Transverse colon (tissue), 4 donors: ENCODE data around the gene ASPG. TPM values are rescaled to one million over a fixed set of nuclear protein-coding genes. Genes with fewer than 3 reads are reported as not detected.
A peak's percentile ranks its signal among the peaks of the same experiment; 100 is the strongest.

Experiments used
- DNase-seq: peaks from one replicate; pipeline ENCODE4 v3.0.0-alpha.2; 2019
- H3K27ac ChIP-seq, 4 donors: fragments of 200-600 bp; sonication (generic); 2 replicates each; pipeline ENCODE4 v1.5.1; 2016 to 2018; ENCODE audit warnings: inconsistent platforms in 4 of 4
- H3K27me3 ChIP-seq: fragments of 200-600 bp; sonication (generic); 2 replicates; pipeline ENCODE4 v1.5.1; 2017; ENCODE audit warnings: inconsistent platforms
- H3K36me3 ChIP-seq, 4 donors: fragments of 200-600 bp; sonication (generic); 2 replicates each; pipeline ENCODE4 v1.5.1; 2017 to 2019; ENCODE audit warnings: inconsistent platforms in 4 of 4
- H3K4me1 ChIP-seq, 4 donors: fragments of 200-600 bp; sonication (generic); 2 replicates each; pipeline ENCODE4 v1.5.1; 2017 to 2020; ENCODE audit warnings: inconsistent platforms in 4 of 4
- H3K4me3 ChIP-seq, 4 donors: fragments of 200-600 bp; sonication (generic); 1 replicate in 1 of 4; 2 replicates in 3 of 4; pipeline versions ENCODE4 v1.5.1 to v1.6.1; 2017 to 2019; ENCODE audit warnings: inconsistent platforms in 4 of 4
- H3K9me3 ChIP-seq, 2 donors: fragments of 200-600 bp; sonication (generic); 2 replicates each; pipeline ENCODE4 v1.5.1; 2017 to 2019; ENCODE audit warnings: inconsistent platforms in 2 of 2
- CTCF ChIP-seq, 5 experiments: fragments of 200-600 bp in 3 of 5; fragments of 450-650 bp in 2 of 5; sonication (generic) in 3 of 5; IDR thresholded peaks; 1 replicate in 2 of 5; 2 replicates in 3 of 5; pipeline ENCODE4 v1.5.1; 2016 to 2017; ENCODE audit warnings: antibody characterized with exemption in 5 of 5, inconsistent platforms in 3 of 5, mild to moderate bottlenecking in 2 of 5, moderate library complexity in 1 of 5
- EP300 ChIP-seq: sonication (generic); formaldehyde crosslinking; IDR thresholded peaks from one replicate; pipeline ENCODE4 v1.6.1; 2017; ENCODE audit warnings: antibody characterized with exemption, low read depth
- POLR2A ChIP-seq: fragments of 450-650 bp; IDR thresholded peaks from one replicate; pipeline ENCODE4 v1.6.1; 2016; ENCODE audit warnings: antibody characterized with exemption, mild to moderate bottlenecking, moderate library complexity
- POLR2AphosphoS5 ChIP-seq, 3 donors: sonication (generic); formaldehyde crosslinking; IDR thresholded peaks; one replicate each; pipeline ENCODE4 v1.6.1; 2016; ENCODE audit warnings: antibody characterized with exemption in 3 of 3
- WGBS, 2 donors: methylation state at CpG; one replicate each; pipeline ENCODE4 v1.1.5; 2018; ENCODE audit warnings: low coverage in 1 of 2; 5-methylcytosine and 5-hydroxymethylcytosine counted together
- in situ Hi-C, 4 donors: fragments of 200-750 bp; cut with MboI; loops; one replicate each; pipeline versions ENCODE4 v1.15.0 to v1.15.1; 2017; ENCODE audit warnings: low sequenced_read_pairs in 3 of 4, low pct_ligation_motif_present in 1 of 4, low pct_unique_long_range_greater_than_20kb in 1 of 4
- intact Hi-C: fragments of 100-400 bp; cut with DNase I; formaldehyde crosslinking; loops from one replicate; pipeline ENCODE4 v1.15.1; 2023; ENCODE audit warnings: low total_unique reads
- total RNA-seq, 4 donors: library from RNA; depleted of rRNA; stranded (reverse); fragments of >200 nt; gene quantifications; one replicate each; pipeline ENCODE4 v1.1.0, GENCODE V29; 2016

Gene ASPG
- total RNA-seq, 4 donors from 2014 or later = 4.4 to 20.3 (median 8.7) TPM

GRCh38 chr14:104075530-104076151, 9.9 kb upstream of the ASPG start:
- TF ChIP-seq POLR2AphosphoS5 (IDR thresholded peaks at IDR 0.05) = no peak
- TF ChIP-seq CTCF (IDR thresholded peaks at IDR 0.05) = peak in 2 of 5 experiments; percentile 10

GRCh38 chr14:104076743-104077142, 8.8 kb upstream of the ASPG start:
- intact Hi-C loops = no loop called here
- in situ Hi-C loops = loop anchor here in 2 of 4 donors (5.0 to 10.0 kb wide), 2 partner anchors 48 to 56 kb away; no protein-coding TSS in a partner anchor
- H3K9me3 ChIP-seq = peaks cover 0 to 5% of the 10 kb centered on the region in 2 donors
- peaks cover 4 to 21% (median 20%) of the 10 kb centered on the region in 4 donors for H3K4me1 ChIP-seq
- no peak for DNase-seq
- H3K4me3 ChIP-seq = no peak overlapping the region
- no peak for TF ChIP-seq CTCF (IDR thresholded peaks at IDR 0.05)
- no peak for TF ChIP-seq POLR2AphosphoS5 (IDR thresholded peaks at IDR 0.05)
- no peak for TF ChIP-seq EP300
- TF ChIP-seq POLR2A = no peak
- H3K27me3 ChIP-seq = no peaks in the 10 kb centered on the region
- 54 to 66% methylated on average over 5 of the region's 5 CpGs for WGBS, 2 donors
- H3K36me3 ChIP-seq = no peaks in the 10 kb centered on the region
- no peak overlapping the region for H3K27ac ChIP-seq

More at GRCh38 chr14:104075530-104076151, 9.9 kb upstream of the ASPG start:
- Histone ChIP-seq H3K27me3 (no peaks in the 10 kb centered on the region), H3K36me3 (no peaks in the 10 kb centered on the region), H3K27ac (no peak overlapping the region), H3K4me3 (no peak overlapping the region), H3K4me1 (peaks cover under 1 to 12% (median 10%) of the 10 kb centered on the region in 4 donors), H3K9me3 (peaks cover 0 to 5% of the 10 kb centered on the region in 2 donors)
- intact Hi-C loops = no loop called here
- WGBS, 2 donors = 29% methylated on average over 6 of the region's 6 CpGs
- in situ Hi-C loops = loop anchor here in 2 of 4 donors (5.0 to 10.0 kb wide), 2 partner anchors 49 to 57 kb away; no protein-coding TSS in a partner anchor
- DNase-seq = no peak

GRCh38 chr14:104078031-104078455, 7.5 kb upstream of the ASPG start:
- H3K27me3 ChIP-seq = no peaks in the 10 kb centered on the region
- intact Hi-C loops = no loop called here
- H3K4me1 ChIP-seq = peaks cover 4 to 34% (median 32%) of the 10 kb centered on the region in 4 donors
- no peaks in the 10 kb centered on the region for H3K36me3 ChIP-seq
- 0% methylated on average over 2 to 7 of the region's 7 CpGs for WGBS, 2 donors
- DNase-seq = peak; percentile 92
- no peak for TF ChIP-seq POLR2A
- no peak for TF ChIP-seq EP300
- TF ChIP-seq CTCF (IDR thresholded peaks at IDR 0.05) = peak; percentile 99 to 100 (median 100)
- peak in 1 of 3 donors; percentile 37 for TF ChIP-seq POLR2AphosphoS5 (IDR thresholded peaks at IDR 0.05)
- H3K9me3 ChIP-seq = peaks cover 0 to 5% of the 10 kb centered on the region in 2 donors
- peak overlapping the region in 2 of 4 donors; percentile 12 to 38 for H3K27ac ChIP-seq
- no peak overlapping the region for H3K4me3 ChIP-seq
- in situ Hi-C loops = loop anchor here in 2 of 4 donors (5.0 to 10.0 kb wide), 2 partner anchors 47 to 54 kb away; no protein-coding TSS in a partner anchor

- TF ChIP-seq POLR2A = no peak
- TF ChIP-seq EP300 = no peak
- no peak for TF ChIP-seq CTCF (IDR thresholded peaks at IDR 0.05)
- TF ChIP-seq POLR2AphosphoS5 (IDR thresholded peaks at IDR 0.05) = no peak
- H3K27ac ChIP-seq = peak overlapping the region; percentile 77 to 83 (median 80)
- no peak for DNase-seq
- peaks cover 7% of the 10 kb centered on the region for H3K27me3 ChIP-seq
- H3K4me3 ChIP-seq = no peak overlapping the region
- no peaks in the 10 kb centered on the region for H3K36me3 ChIP-seq
- 78 to 84% methylated on average over 3 to 21 of the region's 23 CpGs for WGBS, 2 donors
- in situ Hi-C loops = no loop called here
- no peaks in the 10 kb centered on the region for H3K9me3 ChIP-seq
- intact Hi-C loops = loop anchor here (5.0 kb wide), 1 partner anchor 482 kb away; no protein-coding TSS in a partner anchor
- peaks cover 13 to 58% (median 51%) of the 10 kb centered on the region in 4 donors for H3K4me1 ChIP-seq
These were observed 4.9 kb upstream of the ASPG start for GRCh38 chr14:104080376-104081260.
